Ishikawa (cell line): ENCODE results near the gene C19orf53.

ENCODE experiments used
- CEBPB ChIP-seq: IDR thresholded peaks from 2 replicates; pipeline ENCODE4 v1.6.1; 2012
- CREB1 ChIP-seq: IDR thresholded peaks from 2 replicates; pipeline ENCODE4 v1.6.1; 2012; ENCODE audit warnings: low read depth
- EGR1 ChIP-seq: IDR thresholded peaks from 2 replicates; pipeline ENCODE4 v1.6.1; 2012
- EP300 ChIP-seq: IDR thresholded peaks from 2 replicates; pipeline ENCODE4 v1.6.1; 2012; ENCODE audit warnings: borderline replicate concordance
- FOXM1 ChIP-seq: IDR thresholded peaks from 2 replicates; pipeline ENCODE4 v1.6.1; 2012; ENCODE audit warnings: low read depth, borderline replicate concordance
- MAX ChIP-seq: IDR thresholded peaks from 2 replicates; pipeline ENCODE4 v1.6.1; 2012
- NFIC ChIP-seq: IDR thresholded peaks from 2 replicates; pipeline ENCODE4 v1.6.1; 2012
- RAD21 ChIP-seq: IDR thresholded peaks from 2 replicates; pipeline ENCODE4 v1.6.1; 2012; ENCODE audit warnings: low read depth
- REST ChIP-seq: IDR thresholded peaks from 2 replicates; pipeline ENCODE4 v1.6.1; 2012; ENCODE audit warnings: low read depth, mild to moderate bottlenecking
- TAF1 ChIP-seq: IDR thresholded peaks from 2 replicates; pipeline ENCODE4 v1.6.1; 2012; ENCODE audit warnings: low read depth, mild to moderate bottlenecking
- TCF12 ChIP-seq: IDR thresholded peaks from 2 replicates; pipeline ENCODE4 v1.6.1; 2012; ENCODE audit warnings: low read depth
- TEAD4 ChIP-seq: IDR thresholded peaks from 2 replicates; pipeline ENCODE4 v1.6.1; 2012
- USF1 ChIP-seq: IDR thresholded peaks from 2 replicates; pipeline ENCODE4 v1.6.1; 2012
- YY1 ChIP-seq: IDR thresholded peaks from 2 replicates; pipeline ENCODE4 v1.6.1; 2012; ENCODE audit warnings: low read depth
- ZBTB7A ChIP-seq: IDR thresholded peaks from 2 replicates; pipeline ENCODE4 v1.6.1; 2012; ENCODE audit warnings: low read depth

Gene C19orf53

GRCh38 chr19:13756210-13756609, 18.0 kb upstream of the C19orf53 start:
- no peak for TF ChIP-seq ZBTB7A
- no peak for TF ChIP-seq EP300
- TF ChIP-seq EGR1: no peak
- TF ChIP-seq TCF12: no peak
- no peak for TF ChIP-seq MAX
- no peak for TF ChIP-seq RAD21
- no peak for TF ChIP-seq CEBPB
- TF ChIP-seq TAF1: no peak
- TF ChIP-seq TEAD4: no peak
- TF ChIP-seq YY1: no peak
- no peak for TF ChIP-seq FOXM1

- TF ChIP-seq YY1 (no peak), RAD21 (no peak), EP300 (no peak), NFIC (no peak), TCF12 (no peak), ZBTB7A (no peak), TAF1 (no peak), FOXM1 (no peak), CREB1 (no peak), MAX (no peak), EGR1 (no peak), CEBPB (no peak), USF1 (no peak), TEAD4 (no peak), REST (no peak)
Observed at GRCh38 chr19:13757805-13758772, 16.2 kb upstream of the C19orf53 start.

GRCh38 chr19:13758795-13759194, 15.5 kb upstream of the C19orf53 start:
- no peak for TF ChIP-seq TEAD4
- no peak for TF ChIP-seq USF1
- TF ChIP-seq NFIC: no peak
- TF ChIP-seq EGR1: no peak
- TF ChIP-seq TAF1: no peak
- TF ChIP-seq EP300: no peak
- TF ChIP-seq YY1: no peak
- TF ChIP-seq RAD21: no peak
- no peak for TF ChIP-seq CEBPB
- TF ChIP-seq FOXM1: no peak
- TF ChIP-seq ZBTB7A: no peak
- TF ChIP-seq TCF12: no peak
- TF ChIP-seq MAX: no peak
- no peak for TF ChIP-seq REST
- TF ChIP-seq CREB1: no peak

- TF ChIP-seq USF1: no peak
- no peak for TF ChIP-seq MAX
- no peak for TF ChIP-seq EP300
- TF ChIP-seq CEBPB: no peak
- TF ChIP-seq NFIC: no peak
- no peak for TF ChIP-seq CREB1
- TF ChIP-seq TCF12: no peak
- TF ChIP-seq TEAD4: no peak
- no peak for TF ChIP-seq EGR1
Observed at GRCh38 chr19:13761423-13761822, 12.8 kb upstream of the C19orf53 start.
